Epidermal melanocyte (primary cell): ENCODE data around the gene ANKS3.

ENCODE experiments used
- DNase-seq: peaks from one replicate; pipeline ENCODE4 v3.0.0; 2011; ENCODE audit warnings: low spot score; ENCODE audit not compliant: insufficient read length

The ANKS3 gene

DNA sequence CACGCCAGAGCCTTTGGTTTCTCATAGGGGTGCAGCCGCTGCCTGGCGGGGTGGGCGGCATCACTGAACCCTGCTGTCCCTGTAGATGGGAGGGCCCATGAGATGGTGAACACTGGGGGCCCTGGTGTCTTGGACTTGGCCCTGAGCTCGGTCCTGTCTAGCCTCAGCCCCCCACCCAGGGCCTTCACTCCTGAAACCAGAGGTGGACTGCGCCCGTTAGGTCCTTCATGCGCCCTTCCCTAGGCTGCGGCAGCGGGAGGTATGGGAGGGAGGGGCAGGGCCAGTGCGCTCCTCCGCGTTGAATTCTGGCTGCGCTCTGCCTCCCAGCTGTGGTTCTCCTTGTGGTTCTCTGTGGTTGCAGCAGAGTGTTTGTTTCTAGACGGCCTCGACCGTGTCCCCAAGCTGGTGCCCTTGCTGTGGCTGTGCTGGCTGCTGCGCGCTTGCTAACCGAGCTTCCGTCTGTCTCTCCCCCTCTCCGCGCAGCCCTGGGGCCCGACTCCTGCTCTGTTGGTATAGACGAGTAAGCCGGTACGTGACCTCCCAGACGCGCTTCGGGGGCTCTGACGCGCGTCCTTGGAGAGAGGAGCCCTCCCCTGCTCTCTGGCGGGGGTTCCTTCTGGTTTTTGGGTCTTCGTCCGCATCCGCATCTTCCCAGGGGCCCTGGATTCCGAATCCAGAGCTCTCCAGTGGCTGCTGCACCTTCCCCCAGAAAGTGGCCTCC is 48.1 kb downstream of the ANKS3 start:
- no peak for DNase-seq

DNA sequence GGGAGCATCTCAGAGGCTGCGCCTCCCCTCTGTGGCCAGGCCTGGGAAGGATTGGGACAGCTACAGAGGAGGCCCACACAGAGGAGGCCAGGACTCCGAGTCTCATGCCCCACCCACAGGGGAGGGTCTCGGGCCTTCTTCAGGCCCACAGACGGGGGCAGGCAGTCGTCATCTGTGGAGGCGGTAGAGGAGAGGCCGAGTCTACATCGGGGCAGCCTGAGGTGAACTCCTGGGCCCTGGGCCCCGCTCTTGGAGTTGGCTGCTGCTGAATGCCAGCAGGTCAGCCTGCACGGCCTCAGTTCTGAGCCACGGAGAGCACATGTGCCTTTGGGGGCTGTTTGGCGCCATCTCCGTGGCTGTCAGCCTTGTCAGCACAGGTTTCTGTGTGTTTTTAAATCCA is 48.8 kb downstream of the ANKS3 start:
- no peak for DNase-seq

- DNase-seq, result no peak
Measured at GRCh38 chr16:4684763-4685162, 49.3 kb downstream of the ANKS3 start.

- DNase-seq, result no peak
Measured at GRCh38 chr16:4684058-4684715, 49.9 kb downstream of the ANKS3 start.

- no peak for DNase-seq
Measured at GRCh38 chr16:4683255-4684057, 50.6 kb downstream of the ANKS3 start.

- no peak for DNase-seq
Measured at GRCh38 chr16:4682616-4683254, 51.3 kb downstream of the ANKS3 start.

- DNase-seq, result no peak
Measured at GRCh38 chr16:4682084-4682591, 51.9 kb downstream of the ANKS3 start.

DNA sequence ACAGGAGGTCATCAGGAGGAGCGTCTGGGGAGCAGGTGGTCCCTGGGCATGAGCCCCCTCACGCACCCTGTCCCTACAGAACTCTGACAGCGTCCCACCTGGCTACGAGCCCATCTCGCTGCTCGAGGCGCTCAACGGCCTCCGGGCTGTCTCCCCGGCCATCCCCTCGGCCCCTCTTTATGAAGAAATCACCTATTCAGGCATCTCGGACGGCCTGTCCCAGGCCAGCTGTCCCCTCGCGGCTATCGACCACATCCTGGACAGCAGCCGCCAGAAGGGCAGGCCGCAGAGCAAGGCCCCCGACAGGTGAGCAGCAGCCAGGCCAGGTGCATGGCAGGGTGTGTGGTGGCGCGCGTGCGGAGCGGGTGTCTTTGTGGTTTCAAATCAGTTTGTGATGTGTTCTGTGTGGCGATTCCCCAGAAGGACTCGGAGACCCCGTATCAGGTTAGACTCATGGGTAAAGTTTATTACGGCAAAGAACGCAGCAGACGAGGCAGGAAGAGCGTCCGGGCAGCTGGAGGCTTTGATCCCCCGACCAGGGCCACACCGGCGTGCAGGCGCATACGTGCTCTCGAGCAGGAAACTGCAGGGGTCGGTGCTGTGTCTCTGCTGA is 52.5 kb downstream of the ANKS3 start:
- DNase-seq, result no peak

DNA sequence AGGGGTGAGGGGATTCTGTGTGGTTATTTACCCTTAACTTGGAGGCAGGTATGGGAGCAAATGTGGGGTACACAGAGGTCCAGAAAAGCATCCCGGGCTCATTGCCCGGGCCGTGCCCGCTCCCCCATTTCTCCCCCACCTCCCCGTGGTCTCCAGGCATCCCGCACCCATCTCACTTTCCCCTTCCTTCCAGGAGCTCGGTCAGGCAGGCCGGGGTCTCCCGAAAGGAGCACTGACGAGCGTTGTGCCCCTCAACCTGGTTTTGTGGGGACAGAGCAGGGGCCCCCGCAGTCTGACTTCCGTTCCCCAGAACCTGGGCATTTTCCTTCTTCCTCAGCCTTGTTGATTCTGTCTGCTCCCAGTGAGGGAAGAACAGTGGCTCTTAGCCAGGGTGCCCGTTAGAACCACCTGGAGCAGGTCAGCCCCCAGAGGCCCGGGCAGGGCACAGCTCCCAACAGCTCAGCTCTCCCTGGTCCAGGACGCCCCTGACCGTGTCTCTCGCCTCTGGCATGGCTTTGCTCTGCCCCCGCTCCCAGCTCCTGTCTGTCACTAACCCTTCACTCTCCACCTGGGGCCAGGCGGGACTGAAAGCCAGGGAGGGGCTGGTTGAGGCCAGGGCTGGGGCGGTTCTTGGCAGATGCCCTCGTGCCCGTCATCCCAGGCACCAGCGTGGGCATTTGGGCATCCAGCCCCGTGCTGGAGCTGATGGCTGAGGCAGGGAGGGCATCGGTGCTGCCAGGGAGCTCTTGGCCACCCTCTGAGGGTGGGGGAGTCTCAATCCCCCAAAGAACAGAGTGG is 53.2 kb downstream of the ANKS3 start:
- DNase-seq, result no peak

GRCh38 chr16:4679850-4680636 is 54.0 kb downstream of the ANKS3 start:
- no peak for DNase-seq

DNA sequence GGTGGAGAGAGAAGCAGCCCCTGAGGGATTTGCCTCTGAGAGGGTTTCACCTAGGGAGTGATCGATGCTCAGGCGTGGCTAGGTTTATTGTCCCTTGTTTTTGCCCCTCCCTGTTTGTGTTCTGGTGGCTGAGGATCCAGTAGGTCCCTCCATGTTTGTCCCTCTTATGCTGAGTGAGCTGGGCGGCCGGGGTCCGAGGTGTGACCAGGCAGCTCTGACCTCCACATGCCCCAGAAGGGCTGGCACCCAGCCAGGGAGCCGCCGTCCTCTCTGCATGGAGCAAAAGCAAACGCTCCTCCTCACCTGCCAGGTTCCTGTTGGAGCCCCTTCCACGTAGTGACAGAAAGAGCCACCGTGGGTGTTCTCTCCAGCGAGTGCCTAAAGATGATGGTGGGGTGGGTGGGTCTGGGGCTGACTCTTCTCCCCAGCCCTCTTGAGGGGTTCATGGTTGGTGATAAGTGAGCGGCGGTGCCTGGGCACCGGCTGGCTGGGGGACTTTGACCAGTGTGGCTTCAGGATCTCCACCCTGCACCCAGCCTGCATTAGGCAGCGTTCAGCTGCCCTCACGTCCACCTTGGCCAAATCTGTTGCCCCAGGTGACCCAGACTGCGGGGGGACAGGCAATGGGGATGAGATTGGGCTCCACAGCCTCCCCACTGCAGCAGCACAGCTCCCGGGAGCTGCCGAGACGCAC is 54.8 kb downstream of the ANKS3 start:
- DNase-seq, result no peak

DNA sequence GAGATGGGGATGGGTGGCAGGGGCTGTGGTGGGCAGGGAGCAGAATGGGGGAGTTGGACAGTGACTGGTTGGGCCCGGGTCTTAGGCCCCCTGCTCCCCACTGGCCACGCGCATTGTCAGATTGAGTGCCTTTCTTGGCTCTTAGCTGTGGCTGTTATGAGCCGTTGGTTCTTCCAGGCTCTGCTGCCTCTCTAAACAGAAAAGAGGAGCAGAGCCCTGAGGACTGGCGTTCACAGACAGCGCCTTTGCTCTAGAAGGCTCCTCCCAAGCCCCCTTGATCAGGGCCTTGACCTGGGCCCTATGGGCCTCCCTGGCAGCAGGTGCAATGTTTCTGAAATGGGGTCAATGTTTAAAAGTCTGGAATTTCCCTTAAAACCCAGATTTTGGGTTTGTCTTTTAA is 55.5 kb downstream of the ANKS3 start:
- no peak for DNase-seq

DNA sequence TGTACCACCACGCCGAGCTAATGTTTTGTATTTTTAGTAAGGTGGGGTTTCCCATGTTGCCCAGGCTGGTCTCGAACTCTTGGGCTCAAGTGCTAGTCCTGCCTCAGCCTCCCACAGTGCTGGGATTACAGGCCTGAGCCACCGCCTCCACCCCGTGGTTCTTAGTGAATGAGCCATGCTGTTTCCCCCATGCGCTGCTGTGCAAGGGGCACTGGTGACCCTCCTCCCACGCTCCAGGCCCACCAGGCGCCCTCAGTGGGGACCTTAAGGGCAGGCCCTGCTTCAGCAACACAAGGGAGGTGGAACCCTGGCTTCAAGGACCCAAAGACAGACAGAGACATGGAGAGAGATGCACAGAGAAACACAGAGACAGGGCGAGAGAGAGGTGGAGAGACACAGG is 56.1 kb downstream of the ANKS3 start:
- DNase-seq, result no peak

DNA sequence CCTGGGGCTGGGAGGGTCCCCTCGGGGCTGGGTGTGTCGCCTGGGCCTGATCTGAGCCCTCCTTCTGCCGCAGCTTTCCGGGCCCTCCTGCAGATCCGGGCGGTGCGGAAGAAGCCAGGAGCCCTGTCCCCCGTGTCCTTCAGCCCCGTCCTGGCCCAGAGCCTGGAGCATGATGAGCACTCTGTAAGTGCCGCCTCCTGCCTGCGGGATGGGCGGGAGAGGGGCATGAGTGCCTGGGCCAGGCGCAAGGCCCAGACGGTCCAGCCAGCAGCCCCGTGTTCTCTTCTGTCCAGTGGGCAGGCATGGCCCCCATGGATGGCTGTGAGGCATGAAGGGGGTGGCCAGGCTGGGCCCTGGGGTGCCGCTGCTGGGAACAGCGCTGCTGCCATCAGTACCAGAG is 56.7 kb downstream of the ANKS3 start:
- no peak for DNase-seq

- no peak for DNase-seq
Measured at GRCh38 chr16:4676831-4677230, 57.2 kb downstream of the ANKS3 start.

DNA sequence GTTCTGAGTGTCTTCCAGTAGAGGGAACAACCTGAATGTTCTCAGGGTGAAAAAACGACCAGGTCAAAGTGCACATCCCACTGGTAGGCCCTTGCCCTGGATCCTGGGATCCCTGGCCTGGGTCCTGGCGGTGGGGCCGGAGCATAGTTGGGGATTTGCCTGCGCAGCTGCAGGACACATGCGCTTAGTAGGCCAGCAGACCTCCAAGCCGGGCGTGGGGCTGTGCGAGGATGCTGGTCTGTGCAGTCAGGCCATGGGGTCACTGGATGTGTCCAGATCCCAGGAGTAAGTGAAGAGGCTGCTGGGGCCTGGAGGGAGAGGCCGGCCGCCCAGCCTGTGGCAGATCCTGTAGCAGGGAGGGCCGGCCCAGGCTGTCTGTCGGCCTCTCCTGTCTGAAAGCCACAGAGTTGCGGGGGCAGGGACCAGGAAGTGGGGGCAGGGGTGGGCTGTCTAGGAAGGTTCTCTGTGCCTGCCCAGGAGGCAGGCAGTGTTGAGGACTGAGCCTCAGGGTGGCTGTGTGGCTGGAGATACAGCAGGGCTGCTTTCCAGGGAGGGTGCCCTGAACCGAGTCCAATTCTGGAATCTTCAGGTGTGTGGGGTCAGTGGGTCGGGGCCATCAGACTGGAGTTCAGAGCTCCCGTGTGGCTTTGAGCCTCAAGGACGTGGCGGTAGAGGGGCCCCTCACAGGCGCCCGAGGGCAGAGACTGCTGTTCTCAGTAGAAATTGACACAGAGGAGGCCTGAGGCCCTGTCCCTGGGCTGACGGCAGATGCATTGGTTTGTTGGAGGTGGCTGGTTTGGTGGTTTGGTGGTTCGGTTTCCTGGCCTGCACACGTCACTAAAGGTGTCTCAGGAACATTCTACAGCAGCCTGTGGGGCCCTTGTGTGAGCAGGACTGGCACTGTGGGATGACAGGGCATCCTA is 57.9 kb downstream of the ANKS3 start:
- DNase-seq, result no peak

DNA sequence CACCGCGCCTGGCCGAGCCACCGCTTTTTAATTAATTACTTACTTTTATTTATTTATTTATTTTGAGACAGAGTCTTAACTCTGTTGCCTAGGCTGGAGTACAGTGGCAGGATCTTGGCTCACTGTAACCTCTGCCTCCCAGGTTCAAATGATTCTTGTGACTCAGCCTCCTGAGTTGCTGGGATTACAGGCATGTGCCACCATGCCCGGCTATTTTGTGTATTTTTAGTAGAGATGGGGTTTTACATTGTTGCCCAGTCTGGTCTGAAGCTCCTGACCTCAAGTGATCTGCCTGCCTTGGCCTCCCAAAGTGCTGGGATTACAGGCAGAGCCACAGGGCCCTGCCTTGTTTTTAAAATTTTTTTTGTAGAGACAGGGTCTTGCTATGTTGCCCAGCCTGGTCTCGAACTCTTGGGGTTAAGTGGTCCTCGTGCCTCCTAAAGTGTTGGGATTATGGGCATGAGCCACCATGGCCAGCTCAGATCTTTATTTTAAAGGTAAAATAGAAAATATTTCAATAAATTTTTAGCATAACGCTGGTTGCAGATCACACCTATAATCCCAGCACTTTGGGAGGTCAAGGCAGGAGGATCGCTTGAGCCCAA is 59.0 kb downstream of the ANKS3 start:
- no peak for DNase-seq
